Gastrocnemius medialis (tissue), 4 donors: ENCODE measurements around the gene ARHGAP15.

Source experiments
- CTCF ChIP-seq, 5 experiments: fragments of 450-650 bp in 3 of 5; fragments of 200-600 bp in 2 of 5; sonication (generic) in 2 of 5; IDR thresholded peaks in 4 of 5; conservative IDR thresholded peaks in 1 of 5; 1 replicate in 4 of 5; 2 replicates in 1 of 5; pipeline ENCODE4 v1.5.1; 2016 to 2019; ENCODE audit warnings: antibody characterized with exemption in 5 of 5, mild to moderate bottlenecking in 3 of 5, moderate library complexity in 3 of 5
- POLR2A ChIP-seq, 2 donors: fragments of 450-650 bp; IDR thresholded peaks; one replicate each; pipeline ENCODE4 v1.6.1; 2017; ENCODE audit warnings: antibody characterized with exemption in 2 of 2, mild to moderate bottlenecking in 2 of 2, moderate library complexity in 2 of 2

- TF ChIP-seq CTCF (IDR thresholded peaks at IDR 0.05 in 4 of 5, conservative IDR thresholded peaks at IDR 0.05 in 1 of 5) = no peak
- TF ChIP-seq POLR2A (IDR thresholded peaks at IDR 0.05) = no peak
Measured at GRCh38 chr2:143635302-143635701, 506.1 kb downstream of the ARHGAP15 start.
